Measurements from ENCODE around the gene SEMA6B. TPM values are rescaled to one million over a fixed set of nuclear protein-coding genes. Genes with fewer than 3 reads are reported as not detected.

SEMA6B gene
- total RNA-seq, 2 donors from 2014 or later = 13.7 to 19.4 TPM

DNA sequence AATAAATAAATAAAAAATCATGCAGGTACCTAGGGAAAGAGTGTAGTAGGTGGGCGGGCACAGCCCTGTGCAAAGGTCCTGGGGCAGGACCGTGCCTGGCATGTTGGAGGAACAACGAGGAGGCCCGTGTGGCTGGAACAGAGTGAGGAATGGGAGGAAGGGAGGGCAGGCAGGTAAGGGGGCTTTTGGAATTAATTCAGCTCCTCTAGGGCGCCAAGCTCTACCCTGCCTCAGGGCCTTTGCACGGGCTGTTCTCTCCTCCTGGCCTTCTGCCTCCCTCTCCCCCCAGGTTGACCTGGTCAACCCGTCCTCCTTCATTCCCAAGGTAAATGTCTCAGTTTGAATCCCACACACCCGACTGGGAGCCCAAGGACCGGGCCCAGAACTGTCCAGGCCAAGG is 31.1 kb upstream of the SEMA6B start:
- DNase-seq (ENCODE audit: low spot score) = no peak
- intact Hi-C loops (cut with DNase I) = no loop called here

DNA sequence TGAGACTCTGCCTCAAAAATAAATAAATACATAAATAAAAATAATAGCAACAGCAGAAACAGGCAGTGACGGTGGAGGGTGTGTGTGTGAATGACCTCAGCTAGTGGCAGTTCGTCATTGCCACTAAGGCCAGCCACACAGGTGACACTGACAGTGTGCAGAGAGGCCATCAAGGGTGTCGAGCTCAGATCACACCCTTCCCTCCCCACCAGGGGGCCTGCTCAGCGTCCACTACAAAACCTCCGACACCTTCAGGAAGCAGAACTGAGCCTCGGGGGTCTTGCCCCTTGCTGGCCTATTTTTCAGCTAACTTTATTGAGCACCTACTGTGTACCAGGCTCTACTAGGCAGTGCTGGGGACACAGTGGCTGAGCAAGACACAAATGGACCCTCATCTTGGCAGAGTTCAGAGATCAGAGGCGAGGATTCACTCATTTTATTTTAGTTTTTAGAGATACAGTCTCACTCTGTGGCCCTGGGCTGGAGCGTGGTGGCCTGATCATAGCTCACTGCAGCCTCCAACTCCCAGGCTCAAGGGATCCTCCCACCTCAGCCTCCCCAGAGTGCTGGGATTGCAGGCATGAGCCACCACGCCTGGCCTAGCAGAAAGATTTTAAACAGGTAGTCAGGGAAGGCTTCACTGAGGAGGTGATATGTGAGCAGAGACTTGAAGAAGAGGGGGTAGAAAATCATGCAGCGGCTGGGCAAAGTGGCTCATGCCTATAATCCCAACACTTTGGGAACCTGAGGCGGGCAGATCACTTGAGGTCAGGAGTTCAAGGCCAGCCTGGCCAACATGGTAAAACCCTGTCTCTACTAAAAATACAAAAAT is 30.3 kb upstream of the SEMA6B start:
- intact Hi-C loops (cut with DNase I) = loop anchor here in 1 of 2 donors (5.0 kb wide), 1 partner anchor 1753 kb away; no protein-coding TSS in a partner anchor
- no peak for DNase-seq (ENCODE audit: low spot score)

DNA sequence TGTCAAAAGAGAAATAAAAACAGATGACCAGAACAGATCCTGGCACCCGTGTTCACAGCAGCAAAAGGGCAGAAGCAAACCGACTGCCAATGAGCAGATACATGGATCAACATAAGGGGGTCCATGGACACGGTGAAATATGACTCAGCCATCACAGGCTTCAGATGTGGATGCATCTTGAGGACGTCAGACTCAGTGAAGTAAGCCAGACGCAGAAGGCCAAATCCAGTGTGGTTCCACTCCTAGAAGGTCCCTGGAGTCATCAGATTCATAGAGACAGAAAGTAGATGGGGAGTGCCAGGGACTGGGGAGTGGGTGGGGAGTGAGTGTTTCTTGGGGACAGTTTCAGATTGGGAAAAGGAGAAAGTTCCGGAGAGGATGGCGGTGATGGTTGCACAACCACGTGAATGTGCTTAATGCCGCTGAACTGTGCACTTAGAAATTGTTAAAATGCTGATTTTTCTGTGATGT is 28.8 kb upstream of the SEMA6B start:
- no peak for DNase-seq (ENCODE audit: low spot score)
- intact Hi-C loops (cut with DNase I) = loop anchor here in 1 of 2 donors (5.0 kb wide), 1 partner anchor 1754 kb away; no protein-coding TSS in a partner anchor

DNA sequence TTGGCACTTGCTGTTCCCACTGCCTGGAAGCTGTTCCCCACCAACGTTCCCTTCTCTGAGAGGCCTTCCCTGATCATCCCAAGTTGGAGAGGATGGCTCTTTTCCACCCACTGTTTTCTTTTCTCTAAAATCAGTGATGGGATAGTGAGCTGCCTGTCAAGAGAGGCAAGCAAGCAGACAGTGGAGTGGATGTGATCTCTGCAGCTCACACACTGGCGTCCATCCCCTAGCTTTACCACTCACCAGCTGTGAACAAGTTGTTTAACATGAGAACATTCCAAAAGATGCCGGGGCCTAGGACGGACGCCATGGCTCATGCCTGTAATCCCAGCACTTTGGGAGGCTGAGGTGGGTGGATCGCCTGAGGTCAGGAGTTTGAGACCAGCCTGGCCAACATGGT is 28.0 kb upstream of the SEMA6B start:
- no peak for DNase-seq (ENCODE audit: low spot score)
- intact Hi-C loops (cut with DNase I) = loop anchor here in 1 of 2 donors (5.0 kb wide), 1 partner anchor 1755 kb away; no protein-coding TSS in a partner anchor

DNA sequence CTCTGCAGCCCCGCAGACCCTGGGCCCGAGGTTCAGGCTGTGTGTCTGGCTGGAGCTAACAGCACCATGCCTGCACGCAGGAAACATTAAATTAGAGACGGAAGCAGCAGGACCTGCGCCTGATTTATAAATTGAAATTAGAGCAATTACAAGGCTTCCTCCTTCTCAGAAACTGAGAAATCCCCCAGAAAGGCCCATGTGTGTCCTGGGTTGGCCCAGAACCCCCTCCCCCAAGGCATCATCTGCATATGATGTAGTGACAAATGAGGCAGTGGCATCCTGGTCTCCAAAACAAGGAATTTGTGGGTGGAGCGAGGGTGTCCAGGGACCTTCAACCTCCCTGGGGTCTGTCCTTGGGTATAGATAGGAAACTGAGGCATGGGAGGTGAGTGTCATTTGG is 27.2 kb upstream of the SEMA6B start:
- intact Hi-C loops (cut with DNase I) = loop anchor here in 1 of 2 donors (5.0 kb wide), 1 partner anchor 1756 kb away; no protein-coding TSS in a partner anchor
- DNase-seq (ENCODE audit: low spot score) = no peak

DNA sequence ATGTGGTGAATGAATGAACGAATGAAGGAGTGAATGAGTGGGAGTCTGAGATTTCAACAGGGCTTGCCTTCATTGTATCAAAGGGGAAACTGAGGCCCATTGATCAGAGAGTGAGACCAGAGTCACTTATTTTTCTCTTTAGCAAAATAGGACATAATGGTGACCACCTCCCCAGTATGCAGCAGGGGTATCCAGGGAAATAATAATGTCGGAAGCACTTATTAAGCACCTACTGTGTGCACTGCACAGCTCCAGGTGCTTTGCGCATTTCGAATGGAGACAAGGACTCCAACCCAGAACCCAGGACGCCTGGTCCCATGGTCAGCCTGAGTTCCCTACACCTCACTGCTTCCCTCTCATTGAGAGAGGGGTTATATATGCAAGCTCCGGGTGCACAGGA is 26.8 kb upstream of the SEMA6B start:
- DNase-seq (ENCODE audit: low spot score) = no peak
- intact Hi-C loops (cut with DNase I) = loop anchor here in 1 of 2 donors (5.0 kb wide), 1 partner anchor 1756 kb away; no protein-coding TSS in a partner anchor

DNA sequence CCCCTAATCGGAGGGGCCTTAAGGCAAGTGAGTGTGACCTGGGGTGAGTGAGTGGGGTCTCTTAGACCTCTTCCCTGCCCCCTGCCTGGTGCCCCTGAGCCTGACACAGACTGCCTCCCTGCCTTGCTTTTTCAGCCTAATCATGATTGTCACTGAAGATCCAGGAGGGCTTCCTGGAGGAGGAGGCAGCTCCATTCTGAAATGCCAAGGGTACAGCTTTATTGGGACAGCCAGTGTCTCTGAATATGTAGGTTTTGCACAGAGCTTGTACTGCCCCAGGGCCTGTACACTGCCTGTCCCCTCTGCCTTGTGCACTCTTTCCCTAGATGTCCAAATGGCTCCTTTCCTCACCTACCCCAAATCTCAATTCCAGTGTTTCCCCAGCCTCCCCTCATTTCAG is 26.1 kb upstream of the SEMA6B start:
- intact Hi-C loops (cut with DNase I) = loop anchor here in 1 of 2 donors (5.0 kb wide), 1 partner anchor 1757 kb away; no protein-coding TSS in a partner anchor
- no peak for DNase-seq (ENCODE audit: low spot score)

DNA sequence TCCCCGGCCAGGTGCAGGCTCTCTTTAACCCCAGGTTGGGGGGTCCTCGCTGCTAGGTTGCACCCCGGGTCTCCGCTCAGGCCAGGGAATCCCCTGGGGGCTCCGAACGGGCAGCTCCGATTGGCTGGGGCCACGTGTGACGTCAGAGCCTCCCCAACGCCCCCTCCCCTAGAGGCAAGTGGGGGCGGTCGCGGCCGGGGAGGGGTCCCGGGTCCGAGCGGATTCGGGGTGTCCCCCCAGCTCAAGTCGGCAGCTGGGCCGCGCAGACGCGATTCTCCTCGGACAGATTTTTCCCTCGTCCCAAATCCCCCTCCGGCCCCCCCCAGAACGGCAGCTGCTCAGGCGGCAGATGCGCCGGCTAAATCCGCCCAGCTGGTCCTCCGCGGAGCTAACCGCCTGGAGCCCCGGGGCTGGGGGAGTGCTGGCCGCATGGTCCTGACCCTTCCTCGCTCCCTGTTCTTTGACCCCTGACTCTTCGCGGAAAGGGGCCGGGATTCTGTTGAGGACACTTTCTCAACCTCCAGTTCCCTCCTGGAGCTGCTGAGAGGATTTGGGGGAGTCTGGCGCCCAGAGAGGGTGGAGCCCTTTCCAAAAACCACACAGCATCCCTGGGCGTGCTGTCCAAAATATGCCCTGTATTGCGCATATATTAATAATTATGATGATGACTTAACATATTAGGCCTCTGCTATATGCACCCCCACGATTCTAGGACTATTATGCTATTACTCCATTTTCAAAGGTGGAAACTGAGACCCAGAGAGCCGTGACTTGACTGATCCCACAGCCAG is 25.4 kb upstream of the SEMA6B start:
- intact Hi-C loops (cut with DNase I) = loop anchor here in 1 of 2 donors (5.0 kb wide), 1 partner anchor 1757 kb away; no protein-coding TSS in a partner anchor

DNA sequence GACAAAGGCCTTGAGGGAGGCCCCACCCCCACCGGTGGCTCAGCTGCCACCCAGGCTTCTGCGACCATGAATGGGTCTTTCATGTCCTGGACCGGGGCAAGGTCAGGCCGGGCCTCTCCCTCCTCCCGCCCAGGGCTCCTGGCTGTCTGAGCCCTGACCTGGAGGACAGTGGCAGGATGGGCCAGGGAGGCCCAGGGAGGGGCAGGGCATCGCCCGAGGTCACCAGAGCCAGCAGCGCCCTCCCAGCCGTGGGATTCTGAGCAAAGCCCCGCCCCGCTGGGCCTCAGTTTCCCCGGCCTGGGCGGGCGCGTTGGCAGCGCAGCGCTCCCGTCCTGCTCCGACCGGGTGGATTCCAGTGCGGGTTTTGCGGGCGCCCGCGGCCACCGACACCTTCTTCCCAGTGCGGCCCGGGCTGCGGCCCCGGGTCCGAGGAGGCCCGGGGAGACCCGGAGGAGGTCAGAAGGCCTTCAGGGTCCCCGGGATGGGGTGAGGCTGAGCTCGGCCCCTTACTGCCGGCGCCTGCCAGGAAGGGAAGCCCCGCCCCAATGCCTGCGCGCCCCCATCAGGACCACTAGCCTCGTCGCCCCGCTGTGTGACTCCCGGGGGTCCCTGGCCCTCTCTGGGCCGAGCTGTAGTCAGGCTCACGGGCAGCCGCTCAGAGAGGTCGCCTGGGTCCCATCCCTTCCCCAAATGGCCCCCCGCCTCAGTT is 24.6 kb upstream of the SEMA6B start:
- intact Hi-C loops (cut with DNase I) = no loop called here
- no peak for DNase-seq (ENCODE audit: low spot score)

More for the DNA sequence above, 25.4 kb upstream of the SEMA6B start:
- DNase-seq (ENCODE audit: low spot score) = no peak

DNA sequence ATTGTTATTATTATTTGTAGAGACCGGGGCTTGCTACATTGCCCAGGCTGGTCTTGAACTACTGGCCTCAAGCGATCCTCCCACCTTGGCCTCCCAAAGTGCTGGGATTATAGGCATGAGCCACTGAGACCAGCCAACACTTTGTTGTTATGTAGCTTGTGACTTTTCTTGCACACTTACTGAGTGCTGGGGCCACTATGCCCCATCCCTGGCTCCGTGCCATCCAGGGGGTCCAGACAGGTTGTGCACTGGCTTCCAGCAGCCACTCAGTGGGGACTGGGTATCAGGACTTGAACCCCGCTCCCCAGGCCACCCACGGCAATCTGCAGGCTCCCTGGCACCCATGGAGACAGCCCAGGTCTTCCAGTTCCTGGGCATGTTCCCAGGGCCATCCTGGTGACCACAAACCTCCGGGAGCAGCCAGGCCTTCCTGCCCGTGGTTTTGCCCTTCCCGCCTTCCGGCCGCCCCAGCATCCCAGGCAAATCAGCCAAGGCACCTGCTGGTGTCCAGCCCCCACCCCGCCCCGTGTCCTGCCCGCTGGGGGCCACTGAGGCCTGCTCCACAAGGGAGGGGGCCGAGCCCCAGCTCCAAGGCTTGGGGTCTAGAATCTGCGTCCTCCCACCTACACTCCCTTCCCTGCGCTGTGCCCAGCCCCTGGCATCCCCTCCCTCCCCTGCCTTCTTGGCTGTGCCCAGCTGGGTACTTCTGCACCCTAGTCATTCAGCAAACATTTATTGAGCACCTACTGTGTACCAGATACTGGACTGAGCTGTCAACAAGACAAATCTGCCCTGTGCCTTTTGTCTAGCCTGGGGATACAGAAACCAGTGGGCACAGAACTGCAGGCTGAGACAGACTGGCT is 23.7 kb upstream of the SEMA6B start:
- intact Hi-C loops (cut with DNase I) = no loop called here
- no peak for DNase-seq (ENCODE audit: low spot score)

DNA sequence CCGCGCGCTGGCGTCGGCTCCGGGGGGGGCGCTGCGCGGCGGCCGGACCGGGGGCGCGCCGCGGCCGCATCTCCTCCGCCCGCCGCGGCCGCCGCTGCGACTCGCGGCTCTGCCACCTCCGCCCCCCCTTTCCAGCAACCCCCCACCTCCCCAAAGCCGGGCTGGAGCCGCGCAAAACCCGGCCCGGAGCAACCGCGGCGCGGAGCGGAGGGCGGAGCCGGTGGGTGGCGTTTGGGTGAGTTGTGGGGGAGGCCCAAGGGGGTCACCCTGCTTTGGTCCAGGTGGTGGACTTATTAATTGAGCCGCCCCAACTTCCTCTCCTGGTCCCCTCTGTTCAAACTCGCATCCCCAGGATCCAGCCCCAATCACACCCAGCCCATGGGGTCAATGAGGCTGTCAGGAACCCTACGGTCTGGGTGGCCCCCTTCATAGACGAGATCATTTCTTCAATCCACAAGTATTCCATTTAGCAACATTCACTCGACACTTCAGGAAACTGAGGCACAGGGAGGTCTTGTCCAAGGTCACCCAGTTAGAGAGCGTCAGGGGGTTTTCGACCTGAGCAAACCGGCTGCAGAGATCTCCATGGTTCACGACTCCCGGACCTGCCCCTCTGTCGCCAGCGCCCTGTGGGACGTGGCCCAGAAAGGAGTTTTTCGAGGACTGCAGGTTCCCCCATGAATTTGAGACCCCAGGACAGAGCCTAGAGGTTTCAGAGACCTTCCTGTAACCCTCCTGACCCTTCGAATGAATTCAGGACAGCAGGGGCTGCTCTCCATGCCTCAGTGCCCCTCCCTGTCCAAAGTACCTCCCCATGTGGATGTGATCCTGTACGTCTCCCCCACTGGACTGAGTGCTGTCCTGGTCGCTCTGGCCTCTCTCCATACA is 22.4 kb upstream of the SEMA6B start:
- no peak for DNase-seq (ENCODE audit: low spot score)
- intact Hi-C loops (cut with DNase I) = no loop called here

DNA sequence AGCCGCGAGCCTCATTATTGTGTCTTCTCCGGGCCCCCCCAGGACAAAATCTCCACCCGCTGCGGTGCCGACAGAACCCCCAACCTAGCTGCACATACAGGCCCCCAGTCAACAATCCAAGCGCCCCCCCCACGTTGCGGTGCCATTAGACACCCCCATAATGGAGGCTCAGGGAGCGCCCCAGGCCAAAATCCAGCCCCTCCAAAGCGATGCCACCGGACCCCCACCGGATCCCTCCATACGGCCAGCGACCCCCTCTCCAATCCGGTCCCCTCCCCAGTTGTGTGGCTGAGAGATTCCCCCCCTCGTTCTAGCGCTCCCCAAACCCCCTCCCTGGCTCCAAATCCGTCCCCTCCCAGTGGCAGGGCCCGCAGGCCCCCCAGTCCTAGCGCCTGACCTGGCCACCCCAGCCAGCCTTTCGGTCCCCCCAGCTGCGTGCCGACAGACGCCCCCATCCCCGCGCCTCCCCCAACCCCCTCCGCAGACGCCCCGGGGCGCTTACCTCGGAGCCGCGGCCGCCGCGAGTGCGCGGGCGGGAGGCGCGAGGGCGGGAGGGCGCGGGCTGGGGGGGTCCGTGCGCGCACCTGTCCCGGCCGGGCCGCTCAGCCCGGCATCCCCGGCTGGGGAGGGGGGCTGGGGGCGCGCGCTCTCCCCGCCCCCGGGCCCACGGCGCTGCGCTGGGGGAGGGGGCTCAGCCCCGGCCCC is 21.6 kb upstream of the SEMA6B start:
- intact Hi-C loops (cut with DNase I) = no loop called here
- DNase-seq (ENCODE audit: low spot score) = no peak

DNA sequence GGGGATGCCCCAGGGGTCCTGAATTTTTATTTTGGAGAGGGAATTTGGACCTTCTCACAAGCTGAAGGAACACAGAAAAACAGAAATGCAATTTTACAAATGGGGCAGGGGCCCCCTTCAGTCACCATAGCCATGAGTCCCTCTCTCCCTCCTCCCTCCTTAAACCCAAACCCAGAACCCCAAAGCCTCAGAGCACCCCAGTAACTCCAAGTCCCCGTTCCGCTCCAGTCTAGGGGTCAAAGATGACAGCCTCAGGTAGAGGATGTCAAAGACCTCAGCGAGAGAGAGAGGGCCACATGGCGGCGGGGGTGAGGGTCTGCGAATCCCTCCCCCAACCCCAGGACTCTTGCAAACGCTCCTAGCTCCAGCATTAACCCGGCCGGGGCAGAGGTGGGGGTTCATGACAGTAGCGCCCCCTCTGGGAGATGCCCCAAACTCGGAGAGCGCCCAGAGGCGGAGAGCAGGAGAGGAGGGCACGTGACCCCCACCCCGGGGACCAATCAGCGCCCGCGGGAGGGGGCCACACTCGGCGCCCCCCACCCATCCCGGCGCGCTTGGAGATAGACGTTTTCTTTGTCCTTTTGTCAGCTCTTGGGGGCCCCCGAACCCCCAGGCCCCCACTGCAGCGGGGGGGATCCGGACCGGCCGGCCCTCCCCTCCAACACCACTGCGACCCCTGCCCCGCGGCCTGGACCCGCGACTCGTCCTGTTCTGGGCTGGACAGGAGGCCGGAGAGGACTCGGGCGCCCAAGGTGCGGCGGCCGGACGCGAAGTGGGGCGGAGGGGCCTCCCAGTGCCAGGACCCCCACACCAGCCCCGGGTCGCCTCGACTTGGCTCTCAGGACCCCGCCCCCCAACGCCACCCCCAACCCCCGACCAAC is 20.8 kb upstream of the SEMA6B start:
- intact Hi-C loops (cut with DNase I) = no loop called here
- DNase-seq (ENCODE audit: low spot score) = no peak

DNA sequence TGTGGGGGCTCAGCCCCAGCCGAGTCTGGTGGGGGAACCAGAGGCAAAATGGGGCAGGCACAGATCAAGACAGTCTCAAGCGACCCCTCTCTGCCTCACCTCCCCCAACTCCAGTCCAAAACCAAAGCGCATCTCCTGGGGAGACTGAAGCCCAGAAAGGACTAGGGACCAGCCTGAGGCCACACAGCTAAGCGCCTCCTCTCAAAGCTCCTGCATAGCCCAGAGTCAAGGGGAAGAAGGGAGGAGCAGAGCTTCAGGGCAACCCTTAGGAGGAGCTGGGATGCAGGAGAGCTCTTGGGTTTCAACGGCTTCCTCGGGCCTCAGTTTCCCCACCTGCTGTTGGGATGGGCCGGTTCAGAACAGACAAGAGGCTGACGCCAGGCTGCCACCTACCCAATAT is 19.9 kb upstream of the SEMA6B start:
- intact Hi-C loops (cut with DNase I) = loop anchor here in 1 of 2 donors (10.0 kb wide), 1 partner anchor 55 kb away; the partner anchor contains the start of gene TNFAIP8L1
- DNase-seq (ENCODE audit: low spot score) = no peak

DNA sequence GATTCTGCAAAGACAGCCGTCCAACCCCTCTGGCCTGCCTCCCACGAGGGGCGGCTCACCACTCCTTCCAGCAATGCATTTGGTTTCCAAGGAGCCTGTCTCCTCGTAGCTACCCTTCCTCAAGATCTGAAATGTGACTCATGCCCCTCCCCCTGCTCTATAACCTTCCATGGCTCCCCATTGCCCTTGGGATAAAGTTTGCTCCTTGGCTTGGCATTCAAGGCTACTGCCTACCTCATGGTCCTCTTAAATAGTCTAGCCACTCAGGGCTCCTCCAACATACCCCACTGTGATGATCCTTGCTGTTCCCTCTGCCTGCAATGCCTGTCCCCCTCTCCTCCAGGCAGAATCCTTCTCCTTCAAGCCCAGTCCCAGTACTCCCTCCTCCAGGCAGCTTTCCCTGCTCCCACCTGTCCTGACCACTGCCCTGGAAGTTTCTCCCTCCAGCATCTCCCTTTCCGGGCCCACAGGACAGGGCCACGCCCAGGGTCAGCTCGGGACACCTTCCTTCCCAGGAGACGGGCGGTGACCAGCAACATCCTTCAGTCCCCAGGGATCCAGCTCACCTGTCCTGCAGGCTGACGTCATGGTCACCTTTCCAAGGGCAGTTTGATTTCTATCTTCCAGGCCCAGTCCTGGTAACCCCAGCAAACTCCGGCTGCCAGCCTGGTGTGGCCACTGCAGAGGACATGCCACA is 19.2 kb upstream of the SEMA6B start:
- DNase-seq (ENCODE audit: low spot score) = no peak
- intact Hi-C loops (cut with DNase I) = loop anchor here in 1 of 2 donors (10.0 kb wide), 1 partner anchor 56 kb away; the partner anchor contains the start of gene TNFAIP8L1

Data from posterior vena cava (tissue), 2 donors.